Esophagus squamous epithelium (tissue), 5 donors: ENCODE measurements around the gene UGGT1. TPM values are rescaled to one million over a fixed set of nuclear protein-coding genes. Genes with fewer than 3 reads are reported as not detected.

Source experiments
- DNase-seq: peaks from one replicate; lab custom pipeline; 2025; lab: John Stamatoyannopoulos, UW
- H3K27ac ChIP-seq, 4 donors: fragments of 200-600 bp; sonication (generic); one replicate each; pipeline ENCODE4 v1.5.1; 2016 to 2019; ENCODE audit warnings: mild to moderate bottlenecking in 1 of 4
- H3K27me3 ChIP-seq, 4 donors: fragments of 200-600 bp; sonication (generic); 1 replicate in 3 of 4; 2 replicates in 1 of 4; pipeline versions ENCODE4 v1.5.1 to v1.6.0; 2017 to 2021; ENCODE audit warnings: antibody characterized with exemption in 1 of 4
- H3K36me3 ChIP-seq, 3 donors: fragments of 200-600 bp; sonication (generic); one replicate each; pipeline ENCODE4 v1.5.1; 2016 to 2019
- H3K4me1 ChIP-seq, 3 donors: fragments of 200-600 bp; sonication (generic); one replicate each; pipeline ENCODE4 v1.5.1; 2017 to 2019
- H3K4me3 ChIP-seq, 4 donors: fragments of 200-600 bp; sonication (generic); 1 replicate in 3 of 4; 2 replicates in 1 of 4; pipeline ENCODE4 v1.5.1; 2016 to 2019; ENCODE audit warnings: mild to moderate bottlenecking in 2 of 4, moderate library complexity in 1 of 4
- H3K9me3 ChIP-seq, 3 donors: fragments of 200-600 bp; sonication (generic); one replicate each; pipeline ENCODE4 v1.5.1; 2016 to 2019
- POLR2A ChIP-seq, 4 donors: fragments of 450-650 bp; IDR thresholded peaks; one replicate each; pipeline ENCODE4 v1.6.1; 2017; ENCODE audit warnings: antibody characterized with exemption in 4 of 4, mild to moderate bottlenecking in 4 of 4, moderate library complexity in 3 of 4
- whole genome bisulfite sequencing, 2 donors: methylation state at CpG; one replicate each; pipeline ENCODE4 v1.1.5; 2018; 5-methylcytosine and 5-hydroxymethylcytosine counted together
- intact Hi-C: fragments of 100-400 bp; cut with DNase I; formaldehyde crosslinking; loops from one replicate; pipeline ENCODE4 v1.15.0; 2022
- small RNA-seq, 4 donors: library from RNA; depleted of rRNA; stranded (forward); fragments of <200 nt; gene quantifications; one replicate each; pipeline ENCODE3, GENCODE V24; 2016
- total RNA-seq, 4 donors: library from RNA; depleted of rRNA; stranded (reverse); fragments of >200 nt; gene quantifications; one replicate each; pipeline ENCODE4 v1.1.0, GENCODE V29; 2016
- TF ChIP-seq, protein P1 (sequence below), 6 experiments: fragments of 450-650 bp in 4 of 6; fragments of 200-600 bp in 2 of 6; sonication (generic) in 2 of 6; IDR thresholded peaks; one replicate each; pipeline ENCODE4 v1.5.1; 2016 to 2019; ENCODE audit warnings: antibody characterized with exemption in 6 of 6, mild to moderate bottlenecking in 4 of 6, moderate library complexity in 4 of 6
- donor health status: DM: yes; HTN: yes; CAD: no.

The UGGT1 gene
- total RNA-seq, 4 donors from 2014 or later, result 30.1 to 44.7 (median 42.1) TPM

DNA sequence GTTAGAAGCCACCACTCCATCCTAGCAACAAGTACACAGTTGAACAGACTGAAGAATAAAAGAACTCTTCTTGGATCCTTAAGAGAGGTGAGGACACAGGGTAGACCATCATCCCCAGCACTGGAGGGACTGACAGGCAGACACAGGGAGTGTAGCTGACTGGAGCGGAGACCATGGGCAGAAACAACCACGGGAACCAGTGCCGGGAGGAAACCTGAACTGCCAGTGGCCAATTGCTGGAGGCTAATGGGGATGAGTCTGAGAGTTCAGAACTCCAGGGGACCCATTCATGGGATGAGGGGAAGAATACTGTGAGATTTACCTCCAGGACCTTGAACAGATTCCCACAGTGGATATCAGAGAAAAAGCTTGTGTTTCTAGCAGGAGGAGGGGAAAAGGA, 150.9 kb downstream of the UGGT1 start:
- intact Hi-C loops, result no loop called here
- H3K27me3 ChIP-seq, result no peaks in the 10 kb centered on the region
- no peaks in the 10 kb centered on the region for H3K36me3 ChIP-seq
- H3K27ac ChIP-seq, result no peak overlapping the region
- TF ChIP-seq, protein P1, sequence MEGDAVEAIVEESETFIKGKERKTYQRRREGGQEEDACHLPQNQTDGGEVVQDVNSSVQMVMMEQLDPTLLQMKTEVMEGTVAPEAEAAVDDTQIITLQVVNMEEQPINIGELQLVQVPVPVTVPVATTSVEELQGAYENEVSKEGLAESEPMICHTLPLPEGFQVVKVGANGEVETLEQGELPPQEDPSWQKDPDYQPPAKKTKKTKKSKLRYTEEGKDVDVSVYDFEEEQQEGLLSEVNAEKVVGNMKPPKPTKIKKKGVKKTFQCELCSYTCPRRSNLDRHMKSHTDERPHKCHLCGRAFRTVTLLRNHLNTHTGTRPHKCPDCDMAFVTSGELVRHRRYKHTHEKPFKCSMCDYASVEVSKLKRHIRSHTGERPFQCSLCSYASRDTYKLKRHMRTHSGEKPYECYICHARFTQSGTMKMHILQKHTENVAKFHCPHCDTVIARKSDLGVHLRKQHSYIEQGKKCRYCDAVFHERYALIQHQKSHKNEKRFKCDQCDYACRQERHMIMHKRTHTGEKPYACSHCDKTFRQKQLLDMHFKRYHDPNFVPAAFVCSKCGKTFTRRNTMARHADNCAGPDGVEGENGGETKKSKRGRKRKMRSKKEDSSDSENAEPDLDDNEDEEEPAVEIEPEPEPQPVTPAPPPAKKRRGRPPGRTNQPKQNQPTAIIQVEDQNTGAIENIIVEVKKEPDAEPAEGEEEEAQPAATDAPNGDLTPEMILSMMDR (IDR thresholded peaks at IDR 0.05), result no peak
- TF ChIP-seq POLR2A (IDR thresholded peaks at IDR 0.05), result no peak
- H3K4me1 ChIP-seq, result no peaks in the 10 kb centered on the region
- H3K9me3 ChIP-seq, result no peaks in the 10 kb centered on the region
- 63 to 80% methylated on average over 3 of the region's 3 CpGs for WGBS, 2 donors
- DNase-seq, result no peak
- no peak overlapping the region for H3K4me3 ChIP-seq

Small RNA genes lying within 50 kb of the gene (small RNA-seq; reads per million reads assigned to genes)
- gene AC108059.2 (0 reads per million in 4 donors), gene AC108059.3 (0 reads per million in 4 donors), gene DYNLT3P2 (0 to 0.45 (median 0) reads per million in 4 donors), gene RF00019 (0 reads per million in 4 donors)

Other genes with a start within 250 kb of the UGGT1 start
- 10 to 100 TPM; 10.9 to 15.6 (median 14.5) TPM for gene POLR2D, start 233.0 kb upstream of the UGGT1 start, total RNA-seq
- gene AMMECR1L, start 205.2 kb upstream of the UGGT1 start, total RNA-seq, result 10 to 100 TPM in 1 of 4 donors, 1 to 10 TPM in 3; 6.3 to 11.8 (median 7.8) TPM
- 10 to 100 TPM in 1 of 4 donors, 1 to 10 TPM in 3; 5.9 to 12.7 (median 8.0) TPM for gene SAP130, start 63.1 kb upstream of the UGGT1 start, total RNA-seq
- gene HS6ST1, start 227.7 kb downstream of the UGGT1 start, total RNA-seq, result 10 to 100 TPM; 44.7 to 73.8 (median 56.8) TPM